Dedifferentiated amniotic fluid mesenchymal stem cell (primary cell): Measurements from ENCODE around the gene NPPB.

ENCODE experiments used
- DNase-seq: peaks from one replicate; pipeline ENCODE4 v3.0.0-alpha.2; 2016; ENCODE audit errors: extremely low spot score

Gene NPPB

GRCh38 chr1:11857164-11857851 lies 1.4 kb downstream of the NPPB start:
- no peak for DNase-seq

GRCh38 chr1:11856698-11857097 lies 2.0 kb downstream of the NPPB start:
- no peak for DNase-seq

- no peak for DNase-seq
These were observed 3.3 kb downstream of the NPPB start for GRCh38 chr1:11855430-11855829.

GRCh38 chr1:11854519-11854918 lies 4.2 kb downstream of the NPPB start:
- DNase-seq = no peak

- DNase-seq = no peak
These were observed 7.6 kb downstream of the NPPB start for GRCh38 chr1:11851180-11851579.

- DNase-seq = no peak
These were observed 8.6 kb downstream of the NPPB start for GRCh38 chr1:11850156-11850555.

GRCh38 chr1:11848373-11848700 lies 10.4 kb downstream of the NPPB start:
- no peak for DNase-seq

GRCh38 chr1:11847667-11848372 lies 10.9 kb downstream of the NPPB start, which contains the start of gene NPPA:
Gene NPPA, minus strand, starts transcription at chr1:11847783. Its CDS starts 99 bp downstream, at chr1:11847684.
- no peak for DNase-seq

GRCh38 chr1:11845641-11846335 lies 13.0 kb downstream of the NPPB start:
- no peak for DNase-seq

- DNase-seq = no peak
These were observed 16.3 kb downstream of the NPPB start for GRCh38 chr1:11842154-11843041.

- DNase-seq = no peak
These were observed 17.2 kb downstream of the NPPB start for GRCh38 chr1:11841245-11842153.

- no peak for DNase-seq
These were observed 18.7 kb downstream of the NPPB start for GRCh38 chr1:11839727-11840705.

- peak; percentile 40 for DNase-seq
These were observed 20.1 kb downstream of the NPPB start for GRCh38 chr1:11838349-11839272.

- no peak for DNase-seq
These were observed 20.9 kb downstream of the NPPB start for GRCh38 chr1:11837767-11838348.

- no peak for DNase-seq
These were observed 21.6 kb downstream of the NPPB start for GRCh38 chr1:11836955-11837766.

- DNase-seq = no peak
These were observed 23.1 kb downstream of the NPPB start for GRCh38 chr1:11835441-11836225.
